NCI-H1436 (cell line): ENCODE data around the gene UGT8.
A peak's percentile ranks its signal among the peaks of the same experiment; 100 is the strongest.

Experiments used
- DNase-seq: peaks from one replicate; lab custom pipeline; 2025; lab: John Stamatoyannopoulos, UW

Gene UGT8

GRCh38 chr4:114692958-114693357, 94.4 kb downstream of the UGT8 start:
- DNase-seq = no peak

- peak; percentile 39 for DNase-seq
These were observed 96.2 kb downstream of the UGT8 start for GRCh38 chr4:114694770-114695169.

GRCh38 chr4:114698231-114698630, 99.6 kb downstream of the UGT8 start:
- DNase-seq = no peak

- no peak for DNase-seq
These were observed 102.9 kb downstream of the UGT8 start for GRCh38 chr4:114701491-114701890.

GRCh38 chr4:114717432-114717831, 118.8 kb downstream of the UGT8 start:
- DNase-seq = no peak

GRCh38 chr4:114725066-114725465, 126.5 kb downstream of the UGT8 start:
- no peak for DNase-seq

GRCh38 chr4:114727461-114727860, 128.9 kb downstream of the UGT8 start:
- DNase-seq = no peak
